PFSK-1 (cell line): ENCODE results near the gene CARMIL1.

ENCODE experiments used
- FOXP2 ChIP-seq: optimal IDR thresholded peaks from 2 replicates; pipeline ENCODE3; 2011; ENCODE audit warnings: borderline replicate concordance, control low read depth, inconsistent platforms; ENCODE audit not compliant: insufficient read depth; ENCODE audit errors: extremely low read length, extremely low read depth
- POLR2AphosphoS5 ChIP-seq: IDR thresholded peaks from 2 replicates; pipeline ENCODE4 v1.6.1; 2012; ENCODE audit warnings: low read depth, mild to moderate bottlenecking, control low read depth, low read length, moderate library complexity
- SIN3A ChIP-seq: IDR thresholded peaks from 2 replicates; pipeline ENCODE4 v1.6.1; 2012; ENCODE audit warnings: mild to moderate bottlenecking, low read length, moderate library complexity, borderline replicate concordance; ENCODE audit not compliant: insufficient read depth
- TAF1 ChIP-seq: IDR thresholded peaks from 2 replicates; pipeline ENCODE4 v1.6.1; 2012; ENCODE audit warnings: low read length, control low read depth, borderline replicate concordance; ENCODE audit not compliant: insufficient read depth
- TF ChIP-seq, protein P1 (sequence below), 2 experiments: IDR thresholded peaks; 2 replicates each; pipeline versions ENCODE4 v1.6.1 to v1.8.0; 2011 to 2012; ENCODE audit warnings: low read depth in 2 of 2, low read length in 2 of 2, control low read depth in 1 of 2, inconsistent platforms in 1 of 2, mild to moderate bottlenecking in 1 of 2, moderate library complexity in 1 of 2; ENCODE audit not compliant: insufficient read depth in 1 of 2

CARMIL1 gene

GRCh38 chr6:25452031-25452430 is 172.9 kb downstream of the CARMIL1 start:
- TF ChIP-seq FOXP2 (no peak), SIN3A (no peak), POLR2AphosphoS5 (no peak), TAF1 (no peak)
- TF ChIP-seq, protein P1, sequence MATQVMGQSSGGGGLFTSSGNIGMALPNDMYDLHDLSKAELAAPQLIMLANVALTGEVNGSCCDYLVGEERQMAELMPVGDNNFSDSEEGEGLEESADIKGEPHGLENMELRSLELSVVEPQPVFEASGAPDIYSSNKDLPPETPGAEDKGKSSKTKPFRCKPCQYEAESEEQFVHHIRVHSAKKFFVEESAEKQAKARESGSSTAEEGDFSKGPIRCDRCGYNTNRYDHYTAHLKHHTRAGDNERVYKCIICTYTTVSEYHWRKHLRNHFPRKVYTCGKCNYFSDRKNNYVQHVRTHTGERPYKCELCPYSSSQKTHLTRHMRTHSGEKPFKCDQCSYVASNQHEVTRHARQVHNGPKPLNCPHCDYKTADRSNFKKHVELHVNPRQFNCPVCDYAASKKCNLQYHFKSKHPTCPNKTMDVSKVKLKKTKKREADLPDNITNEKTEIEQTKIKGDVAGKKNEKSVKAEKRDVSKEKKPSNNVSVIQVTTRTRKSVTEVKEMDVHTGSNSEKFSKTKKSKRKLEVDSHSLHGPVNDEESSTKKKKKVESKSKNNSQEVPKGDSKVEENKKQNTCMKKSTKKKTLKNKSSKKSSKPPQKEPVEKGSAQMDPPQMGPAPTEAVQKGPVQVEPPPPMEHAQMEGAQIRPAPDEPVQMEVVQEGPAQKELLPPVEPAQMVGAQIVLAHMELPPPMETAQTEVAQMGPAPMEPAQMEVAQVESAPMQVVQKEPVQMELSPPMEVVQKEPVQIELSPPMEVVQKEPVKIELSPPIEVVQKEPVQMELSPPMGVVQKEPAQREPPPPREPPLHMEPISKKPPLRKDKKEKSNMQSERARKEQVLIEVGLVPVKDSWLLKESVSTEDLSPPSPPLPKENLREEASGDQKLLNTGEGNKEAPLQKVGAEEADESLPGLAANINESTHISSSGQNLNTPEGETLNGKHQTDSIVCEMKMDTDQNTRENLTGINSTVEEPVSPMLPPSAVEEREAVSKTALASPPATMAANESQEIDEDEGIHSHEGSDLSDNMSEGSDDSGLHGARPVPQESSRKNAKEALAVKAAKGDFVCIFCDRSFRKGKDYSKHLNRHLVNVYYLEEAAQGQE (IDR thresholded peaks at IDR 0.05; ENCODE audit: insufficient read depth in 1 of 2, low read depth in 2 of 2, low read length in 2 of 2), result no peak

DNA sequence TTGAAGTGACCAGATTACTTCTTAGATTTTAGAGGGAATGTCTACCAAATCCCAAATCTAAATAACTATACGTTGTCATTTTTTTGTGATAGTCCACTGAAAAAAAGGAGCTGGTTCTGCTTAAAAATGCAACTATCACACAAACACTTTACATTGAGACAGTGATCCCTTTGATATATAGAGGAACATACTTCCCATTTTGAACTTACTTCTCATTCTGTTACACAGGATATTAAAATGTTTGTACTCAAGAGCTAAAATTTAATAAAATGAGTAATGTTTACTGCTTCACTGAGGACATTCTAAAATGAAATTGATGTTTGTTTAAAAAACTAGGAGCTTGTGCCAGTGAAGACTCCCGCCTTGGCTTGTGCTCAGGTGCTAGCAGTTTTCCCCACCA is 174.1 kb downstream of the CARMIL1 start:
- no peak for TF ChIP-seq SIN3A
- no peak for TF ChIP-seq TAF1
- TF ChIP-seq, protein P1 (IDR thresholded peaks at IDR 0.05; ENCODE audit: insufficient read depth in 1 of 2, low read depth in 2 of 2, low read length in 2 of 2), result no peak
- no peak for TF ChIP-seq POLR2AphosphoS5
- TF ChIP-seq FOXP2, result no peak

DNA sequence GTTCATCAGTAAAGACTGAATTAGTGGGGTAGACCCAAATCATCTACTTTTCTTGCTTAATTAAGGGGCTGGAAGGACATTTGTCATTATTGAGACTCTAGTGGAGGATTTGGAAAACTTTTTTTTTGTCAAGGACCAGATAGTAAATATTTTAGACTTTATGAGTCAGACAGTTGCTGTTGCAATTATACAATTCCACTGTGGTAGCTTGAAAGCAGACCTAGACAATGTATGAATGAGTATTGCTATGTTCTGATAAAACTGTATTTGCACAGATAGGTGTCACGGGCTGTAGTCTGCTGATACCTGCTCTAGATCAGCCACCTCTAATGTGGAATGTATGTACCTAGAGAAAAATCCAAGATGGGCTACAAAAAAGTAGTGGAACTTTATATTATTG is 175.0 kb downstream of the CARMIL1 start:
- TF ChIP-seq, protein P1 (IDR thresholded peaks at IDR 0.05; ENCODE audit: insufficient read depth in 1 of 2, low read depth in 2 of 2, low read length in 2 of 2), result no peak
- TF ChIP-seq FOXP2, result no peak
- no peak for TF ChIP-seq TAF1
- no peak for TF ChIP-seq SIN3A
- no peak for TF ChIP-seq POLR2AphosphoS5

- TF ChIP-seq POLR2AphosphoS5 (no peak), SIN3A (no peak), FOXP2 (no peak), TAF1 (no peak)
- TF ChIP-seq, protein P1 (IDR thresholded peaks at IDR 0.05; ENCODE audit: insufficient read depth in 1 of 2, low read depth in 2 of 2, low read length in 2 of 2), result no peak
Observed at GRCh38 chr6:25456249-25457040, 177.3 kb downstream of the CARMIL1 start.

DNA sequence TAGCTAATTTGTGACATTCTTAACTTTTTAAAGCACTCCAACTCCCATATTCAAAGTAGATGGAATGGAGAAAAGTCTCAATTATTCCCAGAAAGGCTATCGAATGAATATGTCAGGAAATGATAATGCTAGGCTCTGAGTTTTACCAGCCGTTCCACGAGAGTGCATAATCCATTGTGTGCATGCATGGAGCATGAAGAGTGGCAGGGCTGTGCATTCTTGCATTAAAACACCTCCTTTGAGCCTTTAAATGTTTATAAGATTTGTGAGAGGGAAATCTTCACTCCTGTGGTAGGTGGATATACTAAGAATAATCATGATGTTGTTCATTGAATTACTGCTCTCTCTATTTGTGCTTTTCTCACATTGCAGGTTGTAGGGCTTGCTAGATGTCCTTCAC is 178.3 kb downstream of the CARMIL1 start:
- TF ChIP-seq, protein P1 (IDR thresholded peaks at IDR 0.05; ENCODE audit: insufficient read depth in 1 of 2, low read depth in 2 of 2, low read length in 2 of 2), result no peak
- TF ChIP-seq TAF1, result no peak
- no peak for TF ChIP-seq SIN3A
- TF ChIP-seq POLR2AphosphoS5, result no peak
- no peak for TF ChIP-seq FOXP2
